Trophoblast cell (in vitro differentiated cells and primary cell): ENCODE data around the gene LHFPL2.

Source experiments
- DNase-seq, 2 donors: peaks; one replicate each; pipeline ENCODE4 v3.0.0-alpha.2; 2016
- H2AFZ ChIP-seq: 2 replicates; pipeline ENCODE4 v1.6.1; 2013; ENCODE audit warnings: low read length, moderate library complexity, mild to moderate bottlenecking; ENCODE audit not compliant: insufficient read depth, poor library complexity
- H2AK5ac ChIP-seq: 2 replicates; pipeline ENCODE4 v1.6.1; 2013; ENCODE audit warnings: mild to moderate bottlenecking, low read length
- H2BK120ac ChIP-seq: 2 replicates; pipeline ENCODE4 v1.6.1; 2013; ENCODE audit warnings: low read length, mild to moderate bottlenecking, moderate library complexity; ENCODE audit not compliant: insufficient read depth, poor library complexity
- H2BK12ac ChIP-seq: 2 replicates; pipeline ENCODE4 v1.6.1; 2013; ENCODE audit warnings: mild to moderate bottlenecking, low read length, moderate library complexity
- H2BK5ac ChIP-seq: 2 replicates; pipeline ENCODE4 v1.6.1; 2013; ENCODE audit warnings: low read length, low read depth, moderate library complexity, mild to moderate bottlenecking; ENCODE audit not compliant: poor library complexity
- H3K14ac ChIP-seq: 2 replicates; pipeline ENCODE4 v1.6.1; 2013; ENCODE audit warnings: mild to moderate bottlenecking, low read length
- H3K18ac ChIP-seq: 2 replicates; pipeline ENCODE4 v1.6.1; 2013; ENCODE audit warnings: mild to moderate bottlenecking, low read length
- H3K23ac ChIP-seq: 2 replicates; pipeline ENCODE4 v1.6.1; 2013; ENCODE audit warnings: low read length
- H3K27ac ChIP-seq: 2 replicates; pipeline ENCODE4 v1.5.1; 2013; ENCODE audit warnings: low read depth, mild to moderate bottlenecking, inconsistent platforms, low read length, moderate library complexity
- H3K27me3 ChIP-seq: 2 replicates; pipeline ENCODE4 v1.6.1; 2013; ENCODE audit warnings: inconsistent platforms, mild to moderate bottlenecking, low read length, moderate library complexity; ENCODE audit not compliant: insufficient read depth
- H3K36me3 ChIP-seq, 2 experiments: 1 replicate in 1 of 2; 2 replicates in 1 of 2; pipeline ENCODE4 v1.6.1; 2013; ENCODE audit warnings: low read length in 2 of 2, mild to moderate bottlenecking in 2 of 2, moderate library complexity in 1 of 2; ENCODE audit not compliant: insufficient read depth in 2 of 2, control insufficient read depth in 1 of 2
- H3K4ac ChIP-seq: 2 replicates; pipeline ENCODE4 v1.6.1; 2013; ENCODE audit warnings: low read depth, mild to moderate bottlenecking, low read length, moderate library complexity
- H3K4me1 ChIP-seq, 2 experiments: 1 replicate in 1 of 2; 2 replicates in 1 of 2; pipeline ENCODE4 v1.6.1; 2013; ENCODE audit warnings: low read length in 2 of 2, mild to moderate bottlenecking in 2 of 2, moderate library complexity in 1 of 2; ENCODE audit not compliant: insufficient read depth in 2 of 2, control insufficient read depth in 1 of 2
- H3K4me2 ChIP-seq: 2 replicates; pipeline ENCODE4 v1.6.1; 2013; ENCODE audit warnings: inconsistent platforms, mild to moderate bottlenecking, low read length, moderate library complexity
- H3K4me3 ChIP-seq: 2 replicates; pipeline ENCODE4 v1.5.1; 2013; ENCODE audit warnings: mild to moderate bottlenecking, low read depth, low read length, inconsistent platforms
- H3K79me1 ChIP-seq: one replicate; pipeline ENCODE4 v1.6.1; 2013; ENCODE audit warnings: low read length
- H3K79me2 ChIP-seq: 2 replicates; pipeline ENCODE4 v1.6.1; 2013; ENCODE audit warnings: low read length, mild to moderate bottlenecking; ENCODE audit not compliant: control insufficient read depth, insufficient read depth, poor library complexity
- H3K9ac ChIP-seq: 2 replicates; pipeline ENCODE4 v1.6.1; 2013; ENCODE audit warnings: mild to moderate bottlenecking, low read length
- H3K9me3 ChIP-seq: 2 replicates; pipeline ENCODE4 v1.6.1; 2013; ENCODE audit warnings: low read depth, mild to moderate bottlenecking, control low read depth, inconsistent platforms, low read length; ENCODE audit not compliant: insufficient read depth
- H4K12ac ChIP-seq: 2 replicates; pipeline ENCODE4 v1.6.1; 2013; ENCODE audit warnings: low read depth, mild to moderate bottlenecking, low read length, moderate library complexity
- H4K8ac ChIP-seq: 2 replicates; pipeline ENCODE4 v1.6.1; 2013; ENCODE audit warnings: low read depth, mild to moderate bottlenecking, low read length, moderate library complexity
- H4K91ac ChIP-seq: one replicate; pipeline ENCODE4 v1.6.1; 2013; ENCODE audit warnings: low read depth, mild to moderate bottlenecking, low read length, moderate library complexity
- WGBS: extraction: QIAGEN DNeasy Blood & Tissue Kit; methylation state at CpG from one replicate; pipeline ENCODE4 v1.1.7; 2013; ENCODE audit warnings: missing lambda C conversion rate; ENCODE audit not compliant: insufficient read length, insufficient coverage; ENCODE audit errors: extremely low coverage; 5-methylcytosine and 5-hydroxymethylcytosine counted together

Gene LHFPL2

DNA sequence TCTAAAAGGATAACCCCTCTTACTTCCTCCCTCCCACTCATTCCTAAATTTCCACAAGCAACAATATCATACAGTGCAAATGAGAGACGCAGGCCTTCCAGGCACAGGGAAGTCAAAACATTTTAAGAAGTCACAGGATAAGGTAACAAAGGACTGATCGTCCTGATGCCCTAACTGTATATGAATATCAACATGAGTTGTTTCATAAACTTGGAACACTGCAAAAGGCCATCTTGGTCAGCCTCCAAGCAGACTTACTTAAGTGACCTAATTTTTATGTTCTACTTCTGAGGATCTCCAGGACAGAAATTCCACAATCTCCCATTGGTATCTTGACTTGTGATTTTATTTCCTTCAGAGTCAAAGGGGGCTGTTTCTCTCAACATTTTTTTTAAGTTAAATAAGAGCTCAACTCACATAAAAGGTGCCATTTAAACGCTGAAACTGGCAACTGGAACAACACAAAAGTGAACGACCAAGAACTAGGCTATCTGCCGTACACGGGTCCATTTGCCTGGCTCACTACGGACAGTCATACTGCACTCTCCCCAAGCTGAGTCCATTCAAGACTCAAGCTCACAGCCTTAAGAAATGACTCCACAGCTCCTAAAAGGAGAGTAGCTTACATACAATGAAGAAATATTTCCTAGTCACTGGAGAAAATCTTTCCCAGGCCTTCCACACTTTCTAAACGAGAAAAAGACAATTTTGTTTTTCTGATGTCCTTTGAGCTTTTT, 71.3 kb downstream of the LHFPL2 start:
- H4K12ac ChIP-seq: peak overlapping the region; percentile 39
- WGBS: no CpG with 5 or more reads among the region's 8 CpGs

DNA sequence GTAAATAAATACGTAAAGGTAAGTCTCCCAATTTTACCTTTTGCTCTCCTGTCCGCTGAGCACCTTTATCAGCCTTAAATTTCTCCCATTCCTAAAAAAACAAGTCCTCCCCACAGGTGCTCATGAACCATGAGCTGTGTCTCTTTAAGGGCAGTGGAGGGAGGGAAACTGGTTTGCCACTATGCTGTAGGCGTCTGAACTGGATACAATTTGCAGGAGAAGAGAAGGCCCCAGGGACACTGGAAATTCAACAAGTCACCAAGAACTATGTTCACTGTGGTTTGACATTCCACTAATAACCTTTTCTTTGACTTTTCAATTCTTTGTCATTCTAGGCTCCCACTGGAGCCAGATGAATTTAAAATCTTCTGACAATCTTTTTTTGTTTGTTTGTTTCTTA, 72.2 kb downstream of the LHFPL2 start:
- H2BK5ac ChIP-seq: no peak overlapping the region
- no peak for DNase-seq
- H3K27ac ChIP-seq: no peak overlapping the region
- H3K4me3 ChIP-seq: no peak overlapping the region
- WGBS: no CpG with 5 or more reads among the region's 3 CpGs
- no peak overlapping the region for H4K12ac ChIP-seq
- H3K9ac ChIP-seq: no peak overlapping the region
- no peak overlapping the region for H2AFZ ChIP-seq
- peaks cover 14 to 17% of the 10 kb centered on the region in 2 experiments for H3K4me1 ChIP-seq
- H3K18ac ChIP-seq: no peak overlapping the region
- peaks cover 0 to 2% of the 10 kb centered on the region in 2 experiments for H3K36me3 ChIP-seq
- H2BK120ac ChIP-seq: no peak overlapping the region
- no peaks in the 10 kb centered on the region for H3K27me3 ChIP-seq
- no peak overlapping the region for H4K91ac ChIP-seq
- peaks cover 1% of the 10 kb centered on the region for H3K79me1 ChIP-seq
- no peaks in the 10 kb centered on the region for H3K9me3 ChIP-seq
- no peak overlapping the region for H3K14ac ChIP-seq
- H2BK12ac ChIP-seq: no peak overlapping the region
- H4K8ac ChIP-seq: no peak overlapping the region
- H3K79me2 ChIP-seq: peaks cover 7% of the 10 kb centered on the region
- no peak overlapping the region for H3K4ac ChIP-seq
- no peak overlapping the region for H3K4me2 ChIP-seq
- H3K23ac ChIP-seq: no peak overlapping the region
- no peak overlapping the region for H2AK5ac ChIP-seq

More for the DNA sequence above, 71.3 kb downstream of the LHFPL2 start:
- H4K8ac ChIP-seq: no peak overlapping the region
- H3K4me3 ChIP-seq: no peak overlapping the region
- no peak overlapping the region for H2BK5ac ChIP-seq
- no peak overlapping the region for H2AK5ac ChIP-seq
- no peak overlapping the region for H3K4me2 ChIP-seq
- H3K23ac ChIP-seq: no peak overlapping the region
- no peak overlapping the region for H2AFZ ChIP-seq
- peaks cover 7% of the 10 kb centered on the region for H3K79me2 ChIP-seq
- H3K79me1 ChIP-seq: peaks cover 1% of the 10 kb centered on the region
- no peak overlapping the region for H3K9ac ChIP-seq
- no peak for DNase-seq
- no peak overlapping the region for H3K18ac ChIP-seq
- no peak overlapping the region for H3K14ac ChIP-seq
- peak overlapping the region; percentile 71 for H2BK12ac ChIP-seq
- no peak overlapping the region for H4K91ac ChIP-seq
- no peak overlapping the region for H3K4ac ChIP-seq
- no peak overlapping the region for H3K27ac ChIP-seq
- no peak overlapping the region for H2BK120ac ChIP-seq
- H3K36me3 ChIP-seq: peaks cover 0 to 2% of the 10 kb centered on the region in 2 experiments
- peaks cover 14 to 17% of the 10 kb centered on the region in 2 experiments for H3K4me1 ChIP-seq
- no peaks in the 10 kb centered on the region for H3K9me3 ChIP-seq
- H3K27me3 ChIP-seq: no peaks in the 10 kb centered on the region

DNA sequence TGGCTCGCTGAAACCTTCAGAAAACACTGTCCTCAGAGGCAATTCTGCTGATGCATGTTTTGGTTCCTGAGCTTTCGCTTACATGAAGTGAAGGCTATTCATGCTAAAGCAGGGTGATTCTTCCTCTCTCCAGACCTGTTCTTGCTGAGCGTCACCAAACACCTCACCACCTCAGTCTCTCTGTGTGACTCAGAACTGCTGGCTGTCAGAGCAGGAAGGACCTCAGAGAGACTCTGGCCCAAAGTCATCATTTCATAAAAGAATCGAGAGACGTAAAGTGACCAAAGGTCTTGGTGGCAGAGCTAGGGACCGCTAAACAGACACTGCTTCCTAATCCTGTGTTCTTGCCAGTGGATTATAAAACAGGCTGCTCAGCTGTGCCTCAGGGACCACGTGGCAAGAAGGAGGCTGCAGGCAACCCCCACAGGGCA, 73.8 kb downstream of the LHFPL2 start:
- no peak overlapping the region for H2BK12ac ChIP-seq
- no peak overlapping the region for H3K4me2 ChIP-seq
- no peak overlapping the region for H3K4me3 ChIP-seq
- H3K79me1 ChIP-seq: peaks cover 1% of the 10 kb centered on the region
- no peak overlapping the region for H2BK120ac ChIP-seq
- no peaks in the 10 kb centered on the region for H3K9me3 ChIP-seq
- WGBS: no CpG with 5 or more reads among the region's 7 CpGs
- peaks cover 7% of the 10 kb centered on the region for H3K79me2 ChIP-seq
- no peaks in the 10 kb centered on the region for H3K27me3 ChIP-seq
- no peak overlapping the region for H4K12ac ChIP-seq
- H3K4ac ChIP-seq: no peak overlapping the region
- no peak overlapping the region for H2AK5ac ChIP-seq
- H3K14ac ChIP-seq: no peak overlapping the region
- no peak overlapping the region for H3K9ac ChIP-seq
- peak overlapping the region; percentile 52 for H3K18ac ChIP-seq
- H4K8ac ChIP-seq: no peak overlapping the region
- no peak overlapping the region for H3K23ac ChIP-seq
- H2BK5ac ChIP-seq: no peak overlapping the region
- H4K91ac ChIP-seq: no peak overlapping the region
- H3K27ac ChIP-seq: no peak overlapping the region
- DNase-seq: no peak
- peaks cover 14 to 17% of the 10 kb centered on the region in 2 experiments for H3K4me1 ChIP-seq
- no peak overlapping the region for H2AFZ ChIP-seq
- H3K36me3 ChIP-seq: peaks cover 0 to 2% of the 10 kb centered on the region in 2 experiments

DNA sequence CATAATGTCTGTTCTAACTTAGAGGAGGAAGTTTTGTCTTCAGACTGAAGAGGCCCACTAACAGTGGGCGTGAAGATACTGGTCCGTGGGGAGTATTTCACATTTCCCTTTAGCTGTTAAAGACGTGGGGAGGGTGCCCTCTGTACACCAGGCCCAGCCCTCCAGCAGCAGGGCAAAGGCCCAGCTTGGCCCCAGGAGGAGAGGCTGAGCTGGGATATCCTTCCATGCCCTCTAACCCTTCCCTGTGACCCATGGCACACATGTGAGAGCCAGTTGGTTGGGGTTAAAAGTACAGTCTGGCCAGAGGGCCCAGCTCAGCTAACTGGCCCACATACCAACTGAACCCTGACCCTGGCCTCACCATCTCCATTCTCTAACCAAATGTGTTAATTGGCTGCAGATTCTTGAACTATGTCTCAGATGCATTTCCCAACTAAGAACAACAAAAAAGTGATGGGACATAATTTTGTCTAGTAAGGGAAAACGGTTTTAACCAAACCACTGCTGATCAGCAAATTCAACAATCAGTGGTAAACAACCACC, 74.4 kb downstream of the LHFPL2 start:
- no peak overlapping the region for H2BK5ac ChIP-seq
- no peak overlapping the region for H3K27ac ChIP-seq
- H2BK12ac ChIP-seq: no peak overlapping the region
- no peak overlapping the region for H2AK5ac ChIP-seq
- H3K36me3 ChIP-seq: peaks cover 0 to 2% of the 10 kb centered on the region in 2 experiments
- no peak overlapping the region for H4K12ac ChIP-seq
- H2BK120ac ChIP-seq: no peak overlapping the region
- H3K9me3 ChIP-seq: no peaks in the 10 kb centered on the region
- peaks cover 7% of the 10 kb centered on the region for H3K79me2 ChIP-seq
- H3K18ac ChIP-seq: no peak overlapping the region
- H3K4me2 ChIP-seq: no peak overlapping the region
- H3K4ac ChIP-seq: peak overlapping the region; percentile 4
- no peak for DNase-seq
- WGBS: no CpG with 5 or more reads among the region's 4 CpGs
- H3K79me1 ChIP-seq: peaks cover 1% of the 10 kb centered on the region
- no peak overlapping the region for H2AFZ ChIP-seq
- H3K14ac ChIP-seq: peak overlapping the region; percentile 20
- no peak overlapping the region for H4K8ac ChIP-seq
- H4K91ac ChIP-seq: no peak overlapping the region
- peaks cover 17 to 20% of the 10 kb centered on the region in 2 experiments for H3K4me1 ChIP-seq
- H3K9ac ChIP-seq: no peak overlapping the region
- H3K27me3 ChIP-seq: no peaks in the 10 kb centered on the region
- H3K4me3 ChIP-seq: no peak overlapping the region
- no peak overlapping the region for H3K23ac ChIP-seq
